ENCODE data around the gene MORF4L2. TPM values are rescaled to one million over a fixed set of nuclear protein-coding genes. Genes with fewer than 3 reads are reported as not detected.
A peak's percentile ranks its signal among the peaks of the same experiment; 100 is the strongest.

The MORF4L2 gene
- total RNA-seq, 4 donors from 2014 or later, result 258 to 722 (median 535) TPM

- H3K4me3 ChIP-seq, result peak overlapping the region; percentile 47 to 48
- peak; percentile 28 to 66 for TF ChIP-seq POLR2A (IDR thresholded peaks at IDR 0.05)
- TF ChIP-seq, protein P1, sequence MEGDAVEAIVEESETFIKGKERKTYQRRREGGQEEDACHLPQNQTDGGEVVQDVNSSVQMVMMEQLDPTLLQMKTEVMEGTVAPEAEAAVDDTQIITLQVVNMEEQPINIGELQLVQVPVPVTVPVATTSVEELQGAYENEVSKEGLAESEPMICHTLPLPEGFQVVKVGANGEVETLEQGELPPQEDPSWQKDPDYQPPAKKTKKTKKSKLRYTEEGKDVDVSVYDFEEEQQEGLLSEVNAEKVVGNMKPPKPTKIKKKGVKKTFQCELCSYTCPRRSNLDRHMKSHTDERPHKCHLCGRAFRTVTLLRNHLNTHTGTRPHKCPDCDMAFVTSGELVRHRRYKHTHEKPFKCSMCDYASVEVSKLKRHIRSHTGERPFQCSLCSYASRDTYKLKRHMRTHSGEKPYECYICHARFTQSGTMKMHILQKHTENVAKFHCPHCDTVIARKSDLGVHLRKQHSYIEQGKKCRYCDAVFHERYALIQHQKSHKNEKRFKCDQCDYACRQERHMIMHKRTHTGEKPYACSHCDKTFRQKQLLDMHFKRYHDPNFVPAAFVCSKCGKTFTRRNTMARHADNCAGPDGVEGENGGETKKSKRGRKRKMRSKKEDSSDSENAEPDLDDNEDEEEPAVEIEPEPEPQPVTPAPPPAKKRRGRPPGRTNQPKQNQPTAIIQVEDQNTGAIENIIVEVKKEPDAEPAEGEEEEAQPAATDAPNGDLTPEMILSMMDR (IDR thresholded peaks at IDR 0.05), result peak; percentile 6 to 77 (median 36)
- peak; percentile 86 to 90 for DNase-seq
- intact Hi-C loops (cut with DNase I; ENCODE audit: low total_unique reads), result loop anchor here (5.0 kb wide), 1 partner anchor 155 kb away; no protein-coding TSS in a partner anchor
- H3K4me1 ChIP-seq, result no peaks in the 10 kb centered on the region
- peak overlapping the region; percentile 93 to 95 for H3K27ac ChIP-seq
- no peaks in the 10 kb centered on the region for H3K9me3 ChIP-seq
- no peaks in the 10 kb centered on the region for H3K27me3 ChIP-seq
- H3K36me3 ChIP-seq, result no peaks in the 10 kb centered on the region
Measured at GRCh38 chrX:103687073-103687695, 685 bp upstream of the MORF4L2 start.

DNA sequence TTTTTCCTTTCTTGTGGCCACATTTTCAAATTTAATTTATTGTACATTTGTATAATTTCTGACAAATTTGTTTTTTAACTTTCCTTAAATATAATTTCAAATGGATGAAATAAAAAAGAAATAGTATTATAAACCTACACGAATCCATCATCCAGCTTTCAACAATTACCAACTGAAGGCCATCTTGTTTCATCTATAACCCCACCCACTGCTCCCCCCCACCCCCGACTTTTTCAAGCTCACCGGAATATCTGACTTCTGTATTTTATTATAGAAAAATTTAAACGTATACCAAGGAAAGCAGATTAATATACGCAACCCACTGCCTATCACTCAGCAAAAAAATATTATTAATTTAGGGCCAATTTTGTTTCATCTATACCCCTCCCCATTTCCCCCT, 1.1 kb downstream of the MORF4L2 start:
- Histone ChIP-seq H3K27ac (peak overlapping the region; percentile 93 to 95), H3K9me3 (no peaks in the 10 kb centered on the region), H3K4me1 (no peaks in the 10 kb centered on the region), H3K36me3 (no peaks in the 10 kb centered on the region), H3K27me3 (no peaks in the 10 kb centered on the region), H3K4me3 (peak overlapping the region; percentile 42 to 57)
- no peak for DNase-seq
- intact Hi-C loops (cut with DNase I; ENCODE audit: low total_unique reads), result loop anchor here (5.0 kb wide), 1 partner anchor 153 kb away; no protein-coding TSS in a partner anchor
- TF ChIP-seq, protein P1 (IDR thresholded peaks at IDR 0.05), result no peak
- no peak for TF ChIP-seq POLR2A (IDR thresholded peaks at IDR 0.05)

DNA sequence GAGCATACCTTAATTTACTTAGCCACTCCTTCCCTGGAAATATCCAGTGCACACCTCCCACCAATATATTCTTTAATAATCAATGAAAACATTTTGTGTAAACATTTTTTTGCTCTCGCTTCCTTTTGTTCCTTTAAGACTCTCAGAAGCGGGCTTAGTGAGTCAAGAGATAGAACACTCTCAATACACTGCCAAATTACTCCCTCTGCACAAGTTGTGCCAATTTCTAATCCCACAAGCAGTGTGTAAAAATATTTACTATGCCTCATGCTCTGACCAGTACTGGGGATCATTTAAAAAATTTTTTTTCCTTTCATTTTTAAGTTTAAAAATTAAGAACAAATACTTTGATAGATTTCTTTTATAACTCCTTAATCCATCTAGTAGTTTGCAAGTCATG, 5.1 kb downstream of the MORF4L2 start:
- intact Hi-C loops (cut with DNase I; ENCODE audit: low total_unique reads), result no loop called here
- DNase-seq, result no peak
- Histone ChIP-seq H3K4me1 (no peaks in the 10 kb centered on the region), H3K27me3 (no peaks in the 10 kb centered on the region), H3K36me3 (no peaks in the 10 kb centered on the region), H3K27ac (peak overlapping the region in 1 of 2 donors; percentile 46), H3K4me3 (no peak overlapping the region), H3K9me3 (no peaks in the 10 kb centered on the region)
- TF ChIP-seq, protein P1 (IDR thresholded peaks at IDR 0.05), result no peak
- TF ChIP-seq POLR2A (IDR thresholded peaks at IDR 0.05), result no peak

DNA sequence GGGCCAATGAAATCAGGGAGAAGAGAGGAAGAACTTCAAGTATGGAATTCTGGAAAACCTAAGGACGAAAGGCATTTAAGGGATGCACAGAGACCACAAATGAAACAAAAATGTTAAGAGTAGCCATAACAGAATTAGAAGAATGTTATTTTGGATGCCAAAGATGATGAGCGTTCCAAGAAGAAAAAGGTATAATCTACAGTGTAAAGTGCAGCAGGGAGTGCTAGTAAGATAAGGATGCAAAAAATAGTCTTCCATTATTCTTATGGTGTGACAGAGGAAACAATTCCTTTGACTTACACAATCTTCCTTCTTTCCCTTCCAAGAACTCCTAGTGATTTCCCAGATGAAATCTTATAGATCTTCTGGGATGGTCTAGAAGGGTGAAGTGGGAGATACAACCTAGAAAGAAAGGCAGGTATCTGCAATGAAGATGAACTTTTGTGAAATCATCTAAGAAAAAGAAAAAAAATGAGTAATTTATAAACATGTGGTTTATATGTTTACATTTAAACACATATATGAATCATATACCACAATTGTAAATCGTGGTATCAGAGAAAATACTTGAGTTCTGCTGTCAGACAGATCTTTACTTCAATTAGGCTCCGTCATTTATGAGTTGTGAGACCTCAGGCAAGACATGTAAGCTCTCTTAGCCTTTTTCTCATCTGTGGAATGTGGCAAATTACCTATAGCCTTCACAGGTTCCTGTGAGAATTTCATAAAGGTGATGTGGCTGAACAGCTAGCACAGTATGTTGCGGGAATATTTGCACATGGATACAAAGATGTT, 8.1 kb downstream of the MORF4L2 start:
- Histone ChIP-seq H3K4me1 (no peaks in the 10 kb centered on the region), H3K27ac (no peak overlapping the region), H3K27me3 (no peaks in the 10 kb centered on the region), H3K4me3 (no peak overlapping the region), H3K9me3 (no peaks in the 10 kb centered on the region), H3K36me3 (no peaks in the 10 kb centered on the region)
- intact Hi-C loops (cut with DNase I; ENCODE audit: low total_unique reads), result no loop called here
- no peak for DNase-seq
- TF ChIP-seq, protein P1 (IDR thresholded peaks at IDR 0.05), result no peak
- no peak for TF ChIP-seq POLR2A (IDR thresholded peaks at IDR 0.05)

All from uterus (tissue), 4 donors.